GM19468 (cell line): ENCODE results near the gene ATG7.
"Not testable (repeated sequence)": the region's sequence is repeated elsewhere in the genome, so short reads cannot be mapped to it uniquely, and the experiment has no call there.

ENCODE experiments used
- ATAC-seq: cut with Tn5 transposase; IDR thresholded peaks from one replicate; pipeline ENCODE4 v1.9.1; 2021; ENCODE audit warnings: mild to moderate bottlenecking, moderate library complexity, moderate number of reproducible peaks; ENCODE audit not compliant: unreplicated experiment; ENCODE audit errors: extremely low read depth

ATG7 gene

DNA sequence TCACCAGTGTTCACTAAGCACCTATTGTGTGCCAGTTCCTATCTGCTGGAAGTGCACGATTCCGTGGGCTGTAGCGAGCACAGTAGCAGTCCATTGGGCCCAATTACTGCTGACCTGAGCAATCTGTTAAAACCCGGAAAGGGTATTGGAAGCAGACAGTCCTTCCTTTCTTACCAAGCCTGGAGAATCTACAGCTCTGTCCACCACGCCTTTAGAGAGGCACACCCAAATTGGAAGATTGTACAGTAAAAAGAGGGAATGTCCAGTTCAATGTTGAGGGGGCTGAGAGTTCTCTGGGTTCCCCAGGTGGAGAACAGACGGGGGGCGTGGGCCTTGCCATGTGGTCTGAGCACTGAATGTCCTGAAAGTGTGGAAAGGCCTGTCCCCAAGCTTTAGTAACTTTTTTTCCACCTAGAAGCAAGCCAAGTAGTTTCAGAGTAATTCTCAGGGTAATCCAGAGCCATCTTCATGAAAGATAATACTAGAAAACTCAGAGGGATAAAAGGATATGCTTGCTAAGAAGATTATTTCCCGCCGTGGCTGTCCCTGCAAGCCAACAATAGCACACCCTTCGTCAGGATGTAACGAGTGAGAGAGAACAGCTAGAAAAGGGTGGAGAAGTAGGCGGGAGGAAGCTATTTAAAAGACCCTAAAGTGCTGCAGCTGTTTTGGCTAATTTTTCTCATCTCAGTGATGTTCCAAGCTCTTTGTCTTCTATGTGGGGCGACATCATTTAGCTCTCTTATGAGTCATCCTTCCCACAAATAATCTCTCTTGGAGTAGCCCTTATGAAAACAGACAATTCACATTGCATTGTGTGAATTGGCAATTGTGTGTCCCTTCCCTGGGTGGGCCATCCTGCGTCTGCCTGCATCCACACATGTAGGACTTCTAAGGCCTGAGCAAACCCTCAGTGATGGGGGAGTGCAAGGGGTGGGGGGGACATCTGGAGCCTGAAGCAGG is 181.0 kb downstream of the ATG7 start:
- ATAC-seq, result no peak

DNA sequence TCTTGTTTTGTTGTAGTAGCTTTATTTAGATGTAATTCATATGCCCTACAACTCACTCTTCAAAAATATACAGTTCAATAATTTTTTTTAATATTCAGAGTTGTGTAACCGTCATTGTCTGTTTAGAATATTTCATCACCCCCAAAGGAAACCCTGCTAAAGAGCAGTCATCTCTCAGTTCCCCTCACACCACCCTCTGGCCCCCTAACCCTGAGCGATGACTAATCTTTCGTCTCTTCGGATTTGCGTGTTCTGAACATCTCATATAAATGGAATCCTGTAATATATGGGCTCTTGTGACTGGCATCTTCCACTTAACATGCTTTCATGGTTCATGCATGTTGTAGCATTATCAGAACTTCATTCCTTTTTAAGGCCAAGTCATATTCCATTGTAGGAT is 183.8 kb downstream of the ATG7 start:
- no peak for ATAC-seq

DNA sequence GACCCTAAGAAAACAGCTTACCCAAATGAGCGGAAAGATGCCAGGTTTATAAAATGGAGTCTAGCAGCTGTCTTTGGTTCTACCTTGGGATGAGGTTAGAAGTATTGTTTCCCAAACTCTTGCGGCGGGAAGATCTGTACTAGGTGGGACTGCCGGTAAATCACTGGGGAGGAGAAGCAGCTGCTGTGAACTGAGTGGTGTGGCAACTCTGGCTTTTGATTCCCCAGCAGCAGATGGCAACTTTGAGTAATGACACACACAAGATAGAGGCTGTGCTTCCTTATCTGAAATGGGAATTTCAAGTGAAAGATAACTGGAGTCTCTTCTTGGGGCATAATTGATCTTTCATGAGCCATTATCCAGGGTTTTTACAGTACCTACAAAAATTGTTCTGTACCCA is 184.9 kb downstream of the ATG7 start:
- ATAC-seq, result no peak

DNA sequence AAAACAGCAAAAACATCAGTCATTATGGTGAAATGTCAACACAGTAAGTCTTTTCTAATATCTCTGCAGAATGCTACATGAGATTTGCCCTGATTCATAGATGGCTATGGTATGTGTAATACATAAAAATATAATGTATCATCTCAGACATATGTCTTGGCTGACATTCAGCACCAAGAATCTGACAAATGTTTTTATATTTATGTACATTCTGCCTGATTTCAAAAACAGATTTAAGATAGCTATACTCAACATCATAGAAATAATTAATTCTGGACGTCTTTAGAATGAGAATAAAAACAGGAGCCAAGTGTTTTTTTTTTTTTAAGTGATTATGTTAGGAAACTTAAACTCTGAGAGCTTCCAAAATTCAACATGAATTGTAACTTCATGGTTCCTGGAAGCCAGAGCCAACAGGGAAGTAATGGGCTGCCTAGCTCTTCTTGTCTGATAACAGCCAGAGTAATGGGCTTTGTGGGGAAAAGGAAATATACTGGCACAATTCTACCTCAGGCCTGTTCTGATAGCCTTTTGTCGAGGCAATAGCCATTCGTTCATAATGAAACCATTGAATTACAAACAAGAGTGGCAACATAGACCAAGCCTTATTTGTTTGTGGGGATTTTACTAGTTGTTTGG is 187.1 kb downstream of the ATG7 start:
- ATAC-seq, result no peak

DNA sequence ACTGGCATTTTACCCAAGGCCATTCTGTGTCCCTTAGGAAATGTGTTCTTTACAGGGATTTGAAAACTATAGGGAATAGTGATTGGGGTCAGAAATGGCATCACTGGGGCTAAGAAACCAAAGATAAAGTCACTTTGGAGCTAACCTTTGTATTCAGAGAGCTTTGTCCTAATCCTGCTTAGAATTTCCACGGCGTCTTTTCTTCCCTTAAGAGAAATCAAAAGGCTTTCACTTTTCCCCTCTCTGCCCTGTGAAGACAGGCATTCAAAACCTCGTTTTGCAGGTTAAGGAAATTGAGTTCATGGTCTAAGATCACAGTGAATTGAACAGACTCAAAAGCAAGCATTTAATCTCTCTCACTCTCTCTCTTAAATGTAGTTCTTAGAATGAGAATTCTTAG is 189.0 kb downstream of the ATG7 start:
- ATAC-seq, result no peak

DNA sequence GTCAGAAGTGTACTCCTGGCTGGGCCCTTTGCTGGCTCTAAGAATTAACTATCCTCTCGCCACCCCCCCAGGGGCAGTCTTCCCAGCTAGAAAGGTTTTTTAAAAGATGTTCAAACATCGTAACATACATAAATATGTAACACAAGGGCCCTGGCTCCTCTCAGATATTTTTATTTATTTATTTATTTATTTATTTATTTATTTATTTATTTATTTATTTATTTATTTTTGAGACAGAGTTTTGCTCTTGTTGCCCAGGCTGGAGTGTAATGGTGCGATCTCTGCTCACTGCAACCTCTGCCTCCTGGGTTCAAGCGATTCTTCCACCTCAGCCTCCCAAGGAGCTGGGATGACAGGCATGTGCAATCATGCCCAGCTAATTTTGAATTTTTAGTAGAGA is 190.5 kb downstream of the ATG7 start:
- ATAC-seq, result not testable (repeated sequence)

DNA sequence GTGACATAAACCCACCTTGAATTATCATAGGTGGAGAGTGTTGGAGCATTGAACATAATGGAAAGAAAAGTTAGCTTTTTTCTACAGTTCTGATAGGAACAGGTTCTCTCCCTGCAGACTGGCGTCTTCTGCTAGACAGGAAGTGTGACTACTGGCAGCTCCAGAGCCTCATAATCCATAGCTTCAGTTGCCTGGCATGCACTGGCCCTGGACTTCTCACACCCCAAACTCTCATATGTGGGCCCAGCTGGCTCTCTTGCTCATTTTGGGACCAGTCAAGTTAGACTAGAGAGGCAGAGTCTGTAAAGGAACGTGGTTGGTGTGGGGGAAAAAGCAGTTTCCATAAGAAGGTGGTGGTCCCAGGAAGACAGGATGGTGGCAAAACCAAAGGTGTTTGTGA is 191.4 kb downstream of the ATG7 start:
- ATAC-seq, result no peak

DNA sequence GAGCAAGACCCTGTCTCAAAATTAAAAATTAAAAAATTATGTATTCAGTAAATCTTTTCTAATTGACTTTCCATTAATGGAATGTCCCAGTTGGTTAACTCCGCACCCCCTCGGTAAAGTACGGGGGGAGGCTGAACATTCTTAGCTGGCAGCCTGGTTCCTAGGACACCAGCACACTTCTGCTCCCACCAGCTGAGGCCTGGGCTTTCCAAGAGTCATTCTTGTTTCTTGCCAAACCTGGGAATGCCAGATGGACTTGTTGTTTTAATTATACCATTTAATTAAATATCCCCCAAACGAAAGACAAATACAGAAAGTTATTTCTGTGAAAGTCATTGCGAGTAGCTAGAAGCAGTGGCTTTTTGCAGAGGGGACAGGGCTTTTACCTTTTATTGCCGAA is 192.2 kb downstream of the ATG7 start:
- ATAC-seq, result no peak

DNA sequence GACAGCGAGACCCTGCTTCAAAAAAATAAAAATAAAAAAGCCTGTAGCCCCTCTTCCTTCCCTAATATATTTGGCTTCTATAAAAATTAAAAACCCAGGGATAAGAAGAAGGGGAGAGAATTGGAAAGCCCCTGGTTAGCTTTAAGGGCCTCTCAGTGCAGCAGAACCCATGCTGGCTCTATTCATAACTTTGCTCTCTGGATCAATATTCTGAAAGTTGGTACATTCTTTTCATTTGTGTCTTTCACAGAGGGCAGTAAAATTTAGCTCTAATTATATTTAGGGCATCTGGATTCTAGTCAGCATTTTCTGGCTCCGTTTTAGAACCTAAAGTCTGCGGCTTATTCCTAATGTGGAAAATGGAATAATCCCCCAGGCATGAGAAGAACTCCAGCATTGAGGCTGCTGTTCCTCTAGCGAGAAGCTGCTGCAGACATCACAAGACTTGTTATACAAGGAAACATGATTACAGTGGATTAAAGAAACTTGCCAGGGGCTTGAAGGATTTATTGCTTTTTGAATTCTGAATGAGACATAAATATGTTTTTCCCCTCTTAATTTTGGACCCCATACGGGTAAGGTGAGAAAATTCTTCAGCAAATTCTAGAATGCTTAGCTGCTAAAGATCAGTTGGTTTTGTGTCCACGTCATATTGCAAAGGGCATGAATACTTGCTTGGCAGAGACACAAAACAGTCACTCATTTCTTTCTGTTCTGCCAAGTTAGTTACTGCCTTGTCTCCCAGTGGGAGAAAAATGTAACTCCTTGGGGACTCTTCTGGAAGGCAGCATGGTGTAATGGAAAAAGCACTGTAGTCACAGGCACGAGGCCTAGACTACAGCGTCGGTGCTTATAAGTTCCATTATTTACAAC is 193.8 kb downstream of the ATG7 start:
- ATAC-seq, result no peak

DNA sequence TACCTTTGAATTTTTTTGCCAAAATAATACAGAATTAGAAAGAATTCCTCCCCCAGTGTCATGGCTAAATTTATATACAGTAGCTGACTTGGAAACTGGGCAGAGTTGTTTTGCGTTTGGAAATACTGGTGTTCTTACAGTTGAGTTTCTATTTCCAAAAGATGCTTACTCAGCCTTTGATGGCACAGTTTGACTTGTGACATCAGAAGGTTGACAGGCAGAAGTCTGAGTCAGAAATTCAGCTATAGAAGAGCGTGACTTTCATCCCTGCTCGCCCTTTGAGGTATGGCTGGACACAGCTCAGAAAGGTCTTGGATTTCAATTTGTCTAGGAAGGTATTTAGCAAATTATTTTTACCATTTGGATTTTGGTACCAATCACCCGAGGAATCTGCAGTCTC is 195.7 kb downstream of the ATG7 start:
- ATAC-seq, result no peak

DNA sequence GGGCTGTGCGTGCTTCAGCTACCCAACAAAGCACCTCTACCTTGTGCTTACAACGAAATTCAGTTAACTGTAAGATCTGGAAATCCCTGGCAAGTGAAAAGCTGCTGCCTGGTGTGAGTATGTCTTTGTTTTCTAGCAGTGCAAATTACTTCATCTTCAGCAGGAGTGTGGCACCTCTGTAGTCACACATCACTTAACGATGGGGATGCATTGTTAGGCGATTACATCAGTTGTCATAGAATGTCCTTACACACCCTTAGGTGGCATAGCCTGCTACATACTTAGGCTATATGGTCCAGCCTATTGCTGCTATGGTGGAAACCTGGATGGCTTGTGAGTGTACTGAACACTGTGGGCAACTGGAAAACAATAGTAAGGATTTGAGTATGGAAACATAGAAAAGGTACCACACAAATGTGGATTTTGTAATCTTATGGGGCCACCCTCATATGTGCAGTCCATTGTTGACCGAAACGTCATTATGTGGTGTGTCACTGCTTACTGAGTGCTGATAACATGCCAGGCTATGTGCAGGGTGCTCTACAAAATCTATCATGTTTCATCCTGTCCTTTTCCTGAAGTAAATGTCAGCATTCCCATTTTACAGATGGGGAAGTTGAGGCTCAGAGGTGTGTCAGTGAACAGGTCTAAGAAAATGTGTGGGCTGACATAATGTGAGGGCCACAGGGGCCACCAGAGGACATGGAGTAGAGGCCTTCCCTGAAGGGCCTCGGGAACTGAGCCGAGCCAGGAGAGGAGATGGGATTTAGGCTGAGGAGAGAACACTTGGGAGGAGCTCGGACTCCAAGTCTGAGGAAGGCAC is 198.0 kb downstream of the ATG7 start:
- ATAC-seq, result no peak

DNA sequence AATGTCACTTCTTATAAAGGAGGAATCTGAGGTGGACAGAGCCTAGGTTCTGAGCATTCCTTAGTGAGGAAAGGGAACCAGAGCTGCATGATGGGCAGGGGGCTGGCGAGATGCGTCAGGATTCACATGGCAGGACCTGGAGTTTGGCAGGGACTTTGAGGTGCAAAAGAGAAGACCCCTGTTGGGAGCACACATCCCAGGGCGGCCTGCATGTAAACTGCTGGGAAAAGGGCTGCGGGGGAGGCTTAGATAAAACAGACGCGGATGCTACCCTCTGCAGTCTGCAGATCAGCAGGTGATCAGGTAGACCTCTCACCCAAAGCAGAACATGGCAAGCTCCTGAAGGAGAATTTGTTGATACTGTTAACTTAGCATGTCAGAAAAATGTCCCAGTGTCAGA is 203.1 kb downstream of the ATG7 start:
- no peak for ATAC-seq

DNA sequence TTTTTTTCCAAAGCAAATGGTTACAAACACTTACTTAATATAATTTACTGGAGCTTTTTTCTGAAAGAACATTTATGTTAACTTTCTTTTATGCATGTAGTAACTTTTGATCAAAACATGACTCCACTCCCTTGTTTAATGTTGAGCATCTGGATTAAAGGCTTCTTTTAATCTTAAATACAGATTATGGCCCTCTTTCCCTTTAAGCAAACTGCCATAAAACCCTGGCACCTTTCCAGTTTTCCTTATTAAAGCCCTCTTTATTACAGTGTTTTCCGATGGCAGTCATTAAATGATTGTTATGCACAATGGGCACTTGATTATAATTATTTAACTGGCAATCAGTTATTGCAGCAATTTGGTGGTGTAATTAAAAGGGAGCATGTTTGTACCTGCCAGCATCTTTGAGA is 204.5 kb downstream of the ATG7 start:
- no peak for ATAC-seq

DNA sequence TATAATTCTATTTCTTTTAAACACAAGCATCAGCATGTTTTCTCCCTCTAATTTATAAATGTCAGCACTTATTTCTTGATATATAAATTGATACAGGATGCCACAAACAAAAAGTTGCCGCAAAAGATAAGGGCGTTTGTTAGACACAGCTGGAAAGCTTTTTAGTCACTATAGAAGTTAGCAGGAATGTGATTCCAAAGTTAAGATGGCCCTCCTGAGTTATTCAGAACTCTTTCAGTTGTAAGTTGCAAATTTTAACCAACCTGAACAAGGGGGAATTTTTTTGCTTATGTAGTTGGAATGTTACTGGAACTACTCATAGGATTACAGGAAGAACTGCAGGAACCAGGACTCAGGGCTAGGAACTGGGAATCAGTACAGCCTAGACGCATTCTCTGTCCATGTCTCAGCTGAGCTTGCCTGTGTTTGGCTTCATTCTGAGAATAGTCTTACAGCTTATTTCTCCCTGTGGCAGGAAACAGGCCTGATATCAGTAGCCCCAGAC is 205.3 kb downstream of the ATG7 start:
- ATAC-seq, result no peak

DNA sequence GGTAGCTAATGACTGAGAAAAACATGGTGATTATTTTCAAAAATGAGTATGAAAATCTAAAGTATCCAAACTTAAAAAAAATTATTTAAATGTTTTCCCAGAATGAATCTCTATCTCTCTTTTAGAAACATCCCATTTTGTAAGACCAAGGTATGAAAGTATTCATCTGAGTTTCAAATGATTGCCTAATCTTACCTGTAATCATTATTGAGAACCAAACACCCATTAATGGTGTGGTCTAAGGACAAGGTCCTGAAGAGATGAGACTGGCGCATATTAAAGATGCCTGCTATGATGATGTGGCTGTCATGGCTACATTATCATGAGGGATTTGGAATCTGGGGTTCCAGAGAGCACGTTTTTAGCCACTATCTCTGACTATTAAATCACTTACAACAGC is 206.0 kb downstream of the ATG7 start:
- ATAC-seq, result no peak

DNA sequence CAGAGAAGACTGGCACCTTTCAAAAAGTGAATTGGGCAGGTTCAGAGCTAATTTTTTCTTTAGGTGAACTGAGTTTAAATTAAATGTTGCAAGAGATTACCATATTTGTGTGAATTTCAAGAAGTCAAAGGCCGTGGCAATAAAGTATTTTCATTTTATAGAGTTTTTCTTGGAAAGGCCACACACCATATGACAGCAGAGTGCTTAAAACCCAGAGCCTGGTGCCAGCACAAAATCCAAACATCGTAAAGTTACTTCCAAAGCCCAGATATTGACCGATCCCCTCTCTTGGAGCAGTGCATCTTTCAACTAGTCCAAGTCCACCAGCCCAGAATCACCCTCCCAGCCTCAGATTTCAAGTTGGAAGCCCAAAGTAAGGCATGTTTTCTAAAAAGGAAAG is 207.0 kb downstream of the ATG7 start:
- ATAC-seq, result no peak

DNA sequence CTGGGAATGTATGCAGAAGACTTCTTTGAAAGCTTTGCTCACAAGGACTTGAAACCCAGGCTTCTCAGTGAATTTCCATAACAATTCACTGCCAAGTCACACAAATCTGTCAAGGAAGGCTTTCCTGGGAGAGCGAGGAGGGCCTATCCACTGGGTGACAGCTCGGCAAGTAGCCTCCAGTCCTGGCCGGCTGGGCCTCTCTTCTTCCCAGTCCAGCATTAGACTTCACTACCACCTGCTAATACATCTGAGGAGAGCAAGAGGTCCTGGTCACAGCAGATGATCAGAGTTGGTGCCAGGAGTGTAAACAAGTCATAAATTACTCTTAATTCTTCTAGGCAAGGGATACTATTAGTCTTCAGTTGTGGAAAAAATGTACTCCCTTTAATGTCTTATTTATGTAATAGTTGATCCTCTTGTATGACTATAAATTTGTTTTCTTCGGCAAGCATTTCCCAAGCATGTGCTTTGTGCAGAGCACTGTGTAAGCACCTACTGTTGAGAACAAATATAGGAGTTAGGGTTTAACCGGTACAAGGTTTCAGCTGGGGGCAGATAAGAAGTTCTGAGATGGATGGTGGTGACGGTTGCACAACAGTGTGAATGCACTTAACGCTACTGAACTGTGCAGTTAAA is 208.6 kb downstream of the ATG7 start:
- ATAC-seq, result no peak

DNA sequence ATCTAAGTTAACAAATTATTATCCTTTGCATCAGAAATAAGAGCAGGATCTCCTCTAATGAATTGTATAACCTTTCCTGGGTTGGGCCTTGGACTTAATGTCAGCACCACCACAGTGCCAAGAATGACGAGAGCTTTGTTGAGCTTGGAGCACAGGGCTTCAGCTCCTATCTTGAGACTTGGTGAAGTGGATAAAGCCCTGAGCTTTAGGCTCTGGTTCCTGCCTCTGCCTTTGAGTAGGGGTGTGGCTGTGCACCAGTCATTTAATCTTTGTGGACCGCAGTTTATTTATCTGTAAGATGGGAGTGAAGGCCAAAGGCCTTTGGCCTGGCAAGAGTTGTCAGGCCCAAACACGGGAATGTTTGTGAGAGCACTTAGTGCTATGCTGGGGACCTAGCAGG is 209.4 kb downstream of the ATG7 start:
- ATAC-seq, result no peak

DNA sequence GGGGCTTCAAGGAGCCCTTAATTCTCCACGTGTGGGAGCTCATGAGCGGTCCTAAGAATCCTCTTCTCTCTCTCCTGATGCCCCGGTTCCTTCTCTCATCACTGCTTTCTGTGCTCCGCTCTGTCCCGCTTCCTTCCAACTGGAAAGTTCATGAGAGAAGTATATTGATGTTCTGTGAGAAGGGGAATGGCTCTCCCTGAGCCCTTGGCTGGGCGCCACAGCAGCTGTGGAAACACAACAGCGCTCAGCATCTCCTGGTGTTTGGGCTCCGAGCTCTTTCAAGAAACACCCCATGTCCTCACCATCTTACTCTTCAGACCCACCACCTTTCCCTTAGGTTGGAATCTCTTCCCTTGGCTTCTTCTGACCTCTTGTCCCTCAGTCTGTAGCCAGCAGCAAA is 209.8 kb downstream of the ATG7 start:
- ATAC-seq, result no peak
